Measurements from ENCODE around the gene CLN6. TPM values are rescaled to one million over a fixed set of nuclear protein-coding genes. Genes with fewer than 3 reads are reported as not detected.

The CLN6 gene
- total and polyA plus RNA-seq, 9 of the 15 experiments (the other 6 are each of a cell fraction or from before 2014, with no cell fraction given) = 0.71 to 53.3 (median 39.3) TPM

DNA sequence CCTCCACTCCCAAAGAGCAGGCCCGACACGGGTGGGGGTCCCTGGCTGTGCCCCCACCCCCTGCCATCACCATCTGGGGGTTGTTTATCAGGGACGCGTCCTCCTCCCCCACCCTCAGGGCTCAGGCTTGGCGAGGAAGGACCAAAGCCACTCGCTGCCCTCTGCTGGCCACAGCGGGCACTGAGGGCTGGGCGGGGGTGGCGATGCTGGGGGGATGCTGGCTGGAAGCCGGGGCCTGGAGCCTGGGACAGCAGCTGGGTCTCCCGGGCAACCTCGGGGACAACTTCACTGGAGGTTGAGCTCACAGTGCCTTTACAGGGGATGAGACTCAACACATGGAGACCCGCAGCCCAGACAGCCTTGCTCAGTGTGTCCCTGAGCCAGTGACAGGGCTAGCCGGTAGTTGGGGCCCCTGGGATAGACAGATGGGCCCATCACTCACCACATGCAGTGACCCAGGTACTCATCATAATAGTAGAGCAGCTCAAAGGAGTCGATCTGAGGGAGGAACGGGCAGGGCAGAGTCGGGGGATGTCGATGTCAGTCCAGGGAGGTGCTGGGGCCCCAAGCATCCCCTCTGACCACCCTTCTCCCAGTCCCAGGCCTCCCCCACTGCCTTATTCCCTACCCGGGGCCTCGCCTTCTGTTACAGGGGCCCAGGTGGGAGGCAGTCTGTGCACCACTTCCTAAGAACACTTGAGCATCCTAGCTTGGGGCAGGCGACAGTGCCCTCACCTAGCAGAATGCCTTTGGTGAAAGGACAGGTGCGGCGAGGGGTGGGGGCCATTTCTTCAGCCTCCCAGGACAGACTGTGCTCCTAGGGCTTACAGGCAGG lies 18.5 kb downstream of the CLN6 start (continued):
- TF ChIP-seq, protein P1, sequence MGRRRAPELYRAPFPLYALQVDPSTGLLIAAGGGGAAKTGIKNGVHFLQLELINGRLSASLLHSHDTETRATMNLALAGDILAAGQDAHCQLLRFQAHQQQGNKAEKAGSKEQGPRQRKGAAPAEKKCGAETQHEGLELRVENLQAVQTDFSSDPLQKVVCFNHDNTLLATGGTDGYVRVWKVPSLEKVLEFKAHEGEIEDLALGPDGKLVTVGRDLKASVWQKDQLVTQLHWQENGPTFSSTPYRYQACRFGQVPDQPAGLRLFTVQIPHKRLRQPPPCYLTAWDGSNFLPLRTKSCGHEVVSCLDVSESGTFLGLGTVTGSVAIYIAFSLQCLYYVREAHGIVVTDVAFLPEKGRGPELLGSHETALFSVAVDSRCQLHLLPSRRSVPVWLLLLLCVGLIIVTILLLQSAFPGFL (CRISPR knock-in tag; IDR thresholded peaks at IDR 0.05) = no peak
- TF ChIP-seq, protein P2, sequence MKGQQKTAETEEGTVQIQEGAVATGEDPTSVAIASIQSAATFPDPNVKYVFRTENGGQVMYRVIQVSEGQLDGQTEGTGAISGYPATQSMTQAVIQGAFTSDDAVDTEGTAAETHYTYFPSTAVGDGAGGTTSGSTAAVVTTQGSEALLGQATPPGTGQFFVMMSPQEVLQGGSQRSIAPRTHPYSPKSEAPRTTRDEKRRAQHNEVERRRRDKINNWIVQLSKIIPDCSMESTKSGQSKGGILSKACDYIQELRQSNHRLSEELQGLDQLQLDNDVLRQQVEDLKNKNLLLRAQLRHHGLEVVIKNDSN (CRISPR knock-in tag; IDR thresholded peaks at IDR 0.05) = no peak
- TF ChIP-seq TOE1 (IDR thresholded peaks at IDR 0.05; ENCODE audit: borderline replicate concordance) (no peak), TOE1 (CRISPR knock-in tag; IDR thresholded peaks at IDR 0.05; ENCODE audit: borderline replicate concordance, low read depth) (no peak), ZNF184 (CRISPR knock-in tag; IDR thresholded peaks at IDR 0.05) (no peak), ZFP30 (CRISPR knock-in tag; IDR thresholded peaks at IDR 0.05; ENCODE audit: borderline replicate concordance) (no peak), ZNF551 (CRISPR knock-in tag; IDR thresholded peaks at IDR 0.05) (no peak), RBM22 (IDR thresholded peaks at IDR 0.05; ENCODE audit: low read depth, low read length, poor library complexity, severe bottlenecking) (no peak), STAG1 (CRISPR knock-in tag; IDR thresholded peaks at IDR 0.05; ENCODE audit: borderline replicate concordance) (peak; percentile 38; the same call in 1 of the 2 replicates), NFATC3 (IDR thresholded peaks at IDR 0.05) (no peak), ZBTB7A (IDR thresholded peaks at IDR 0.05; ENCODE audit: borderline replicate concordance, control insufficient read depth, low read depth, low read length) (peak; percentile 46; the same call in 1 of the 2 replicates), HDAC6 (IDR thresholded peaks at IDR 0.05; ENCODE audit: low read depth, low read length) (no peak), PHF8 (IDR thresholded peaks at IDR 0.05; ENCODE audit: borderline replicate concordance, low read length) (no peak), ZNF274 (IDR thresholded peaks at IDR 0.05; ENCODE audit: borderline replicate concordance, low read depth, low read length) (no peak), TCF3 (CRISPR knock-in tag; IDR thresholded peaks at IDR 0.05) (no peak)
- TF ChIP-seq, protein P3, sequence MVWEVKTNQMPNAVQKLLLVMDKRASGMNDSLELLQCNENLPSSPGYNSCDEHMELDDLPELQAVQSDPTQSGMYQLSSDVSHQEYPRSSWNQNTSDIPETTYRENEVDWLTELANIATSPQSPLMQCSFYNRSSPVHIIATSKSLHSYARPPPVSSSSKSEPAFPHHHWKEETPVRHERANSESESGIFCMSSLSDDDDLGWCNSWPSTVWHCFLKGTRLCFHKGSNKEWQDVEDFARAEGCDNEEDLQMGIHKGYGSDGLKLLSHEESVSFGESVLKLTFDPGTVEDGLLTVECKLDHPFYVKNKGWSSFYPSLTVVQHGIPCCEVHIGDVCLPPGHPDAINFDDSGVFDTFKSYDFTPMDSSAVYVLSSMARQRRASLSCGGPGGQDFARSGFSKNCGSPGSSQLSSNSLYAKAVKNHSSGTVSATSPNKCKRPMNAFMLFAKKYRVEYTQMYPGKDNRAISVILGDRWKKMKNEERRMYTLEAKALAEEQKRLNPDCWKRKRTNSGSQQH (CRISPR knock-in tag; IDR thresholded peaks at IDR 0.05) = no peak
- TF ChIP-seq, protein P4, sequence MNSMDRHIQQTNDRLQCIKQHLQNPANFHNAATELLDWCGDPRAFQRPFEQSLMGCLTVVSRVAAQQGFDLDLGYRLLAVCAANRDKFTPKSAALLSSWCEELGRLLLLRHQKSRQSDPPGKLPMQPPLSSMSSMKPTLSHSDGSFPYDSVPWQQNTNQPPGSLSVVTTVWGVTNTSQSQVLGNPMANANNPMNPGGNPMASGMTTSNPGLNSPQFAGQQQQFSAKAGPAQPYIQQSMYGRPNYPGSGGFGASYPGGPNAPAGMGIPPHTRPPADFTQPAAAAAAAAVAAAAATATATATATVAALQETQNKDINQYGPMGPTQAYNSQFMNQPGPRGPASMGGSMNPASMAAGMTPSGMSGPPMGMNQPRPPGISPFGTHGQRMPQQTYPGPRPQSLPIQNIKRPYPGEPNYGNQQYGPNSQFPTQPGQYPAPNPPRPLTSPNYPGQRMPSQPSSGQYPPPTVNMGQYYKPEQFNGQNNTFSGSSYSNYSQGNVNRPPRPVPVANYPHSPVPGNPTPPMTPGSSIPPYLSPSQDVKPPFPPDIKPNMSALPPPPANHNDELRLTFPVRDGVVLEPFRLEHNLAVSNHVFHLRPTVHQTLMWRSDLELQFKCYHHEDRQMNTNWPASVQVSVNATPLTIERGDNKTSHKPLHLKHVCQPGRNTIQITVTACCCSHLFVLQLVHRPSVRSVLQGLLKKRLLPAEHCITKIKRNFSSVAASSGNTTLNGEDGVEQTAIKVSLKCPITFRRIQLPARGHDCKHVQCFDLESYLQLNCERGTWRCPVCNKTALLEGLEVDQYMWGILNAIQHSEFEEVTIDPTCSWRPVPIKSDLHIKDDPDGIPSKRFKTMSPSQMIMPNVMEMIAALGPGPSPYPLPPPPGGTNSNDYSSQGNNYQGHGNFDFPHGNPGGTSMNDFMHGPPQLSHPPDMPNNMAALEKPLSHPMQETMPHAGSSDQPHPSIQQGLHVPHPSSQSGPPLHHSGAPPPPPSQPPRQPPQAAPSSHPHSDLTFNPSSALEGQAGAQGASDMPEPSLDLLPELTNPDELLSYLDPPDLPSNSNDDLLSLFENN (IDR thresholded peaks at IDR 0.05; ENCODE audit: low read depth in 2 of 2, low read length in 2 of 2) = no peak
- TF ChIP-seq, protein P5, sequence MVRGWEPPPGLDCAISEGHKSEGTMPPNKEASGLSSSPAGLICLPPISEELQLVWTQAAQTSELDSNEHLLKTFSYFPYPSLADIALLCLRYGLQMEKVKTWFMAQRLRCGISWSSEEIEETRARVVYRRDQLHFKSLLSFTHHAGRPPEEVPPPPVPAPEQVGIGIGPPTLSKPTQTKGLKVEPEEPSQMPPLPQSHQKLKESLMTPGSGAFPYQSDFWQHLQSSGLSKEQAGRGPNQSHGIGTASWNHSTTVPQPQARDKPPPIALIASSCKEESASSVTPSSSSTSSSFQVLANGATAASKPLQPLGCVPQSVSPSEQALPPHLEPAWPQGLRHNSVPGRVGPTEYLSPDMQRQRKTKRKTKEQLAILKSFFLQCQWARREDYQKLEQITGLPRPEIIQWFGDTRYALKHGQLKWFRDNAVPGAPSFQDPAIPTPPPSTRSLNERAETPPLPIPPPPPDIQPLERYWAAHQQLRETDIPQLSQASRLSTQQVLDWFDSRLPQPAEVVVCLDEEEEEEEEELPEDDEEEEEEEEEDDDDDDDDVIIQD (CRISPR knock-in tag; IDR thresholded peaks at IDR 0.05) = no peak
